ENCODE measurements around the gene RFTN1. TPM values are rescaled to one million over a fixed set of nuclear protein-coding genes. Genes with fewer than 3 reads are reported as not detected.
A peak's percentile ranks its signal among the peaks of the same experiment; 100 is the strongest.

RFTN1 gene
- polyA plus RNA-seq, 3 donors: 17.4 to 28.0 (median 27.2) TPM

DNA sequence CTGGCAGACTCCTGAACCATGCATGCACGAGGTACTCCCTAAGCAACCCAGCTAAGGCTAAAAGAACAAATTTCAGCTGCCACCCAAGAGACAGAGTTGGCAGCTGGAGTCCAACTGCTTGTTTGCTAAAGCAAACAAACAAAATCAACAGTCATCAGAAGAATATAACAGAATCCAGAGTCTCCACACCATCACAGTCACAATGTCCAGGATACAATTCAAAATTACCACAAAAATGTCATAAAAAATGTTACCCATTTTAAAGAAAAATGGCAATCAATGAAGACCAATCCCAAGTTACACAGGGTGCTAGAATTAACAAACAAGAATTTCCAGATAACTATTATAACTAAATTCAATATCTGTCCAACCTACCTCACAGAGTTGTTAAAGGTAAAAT is 42.9 kb downstream of the RFTN1 start:
- Mint-ChIP-seq H3K27me3 (ENCODE audit: low read depth in 3 of 3) (peaks cover 0 to 5% (median 3%) of the 10 kb centered on the region in 3 donors), H3K4me1 (peaks cover 25% of the 10 kb centered on the region), H3K9me3 (peaks cover 2 to 10% (median 6%) of the 10 kb centered on the region in 7 donors), H3K36me3 (peaks cover 33 to 50% of the 10 kb centered on the region in 2 donors), H3K27ac (no peak overlapping the region), H3K4me3 (no peak overlapping the region)
- Histone ChIP-seq H3K27me3 (ENCODE audit: control insufficient read depth in 2 of 2, insufficient read depth in 2 of 2, low read length in 2 of 2) (no peaks in the 10 kb centered on the region), H3K4me1 (ENCODE audit: control insufficient read depth in 1 of 2, insufficient read depth in 2 of 2, low read length in 2 of 2) (peaks cover 9 to 10% of the 10 kb centered on the region in 2 donors), H3K9ac (ENCODE audit: insufficient read depth, low read length, poor library complexity, severe bottlenecking) (no peak overlapping the region), H3K36me3 (replicated peaks in 1 of 2; ENCODE audit: control insufficient read depth in 1 of 2, insufficient read depth in 2 of 2, low read length in 2 of 2) (peaks cover 9 to 33% of the 10 kb centered on the region in 2 donors), H3K4me3 (replicated peaks in 1 of 3; ENCODE audit: low read depth in 2 of 3, low read length in 3 of 3) (no peak overlapping the region), H3K27ac (ENCODE audit: low read depth in 1 of 2, low read length in 2 of 2) (no peak overlapping the region), H3K9me3 (replicated peaks in 1 of 2; ENCODE audit: control insufficient read depth in 1 of 2, insufficient read depth in 1 of 2, low read length in 2 of 2) (peaks cover 3 to 5% of the 10 kb centered on the region in 2 donors), H3K4me2 (replicated peaks; ENCODE audit: extremely low read depth, low read length, poor library complexity, severe bottlenecking) (no peak overlapping the region), H3K79me2 (ENCODE audit: insufficient read depth, low read length) (no peaks in the 10 kb centered on the region), H4K20me1 (ENCODE audit: insufficient read depth, low read length) (peaks cover 6% of the 10 kb centered on the region), H2AFZ (ENCODE audit: insufficient read depth, low read depth, low read length, poor library complexity, severe bottlenecking) (no peak overlapping the region)
- intact Hi-C loops (cut with micrococcal nuclease): no loop called here
- WGBS (ENCODE audit: insufficient coverage): 100% methylated on average over 1 of the region's 1 CpG
- TF ChIP-seq, protein P1, sequence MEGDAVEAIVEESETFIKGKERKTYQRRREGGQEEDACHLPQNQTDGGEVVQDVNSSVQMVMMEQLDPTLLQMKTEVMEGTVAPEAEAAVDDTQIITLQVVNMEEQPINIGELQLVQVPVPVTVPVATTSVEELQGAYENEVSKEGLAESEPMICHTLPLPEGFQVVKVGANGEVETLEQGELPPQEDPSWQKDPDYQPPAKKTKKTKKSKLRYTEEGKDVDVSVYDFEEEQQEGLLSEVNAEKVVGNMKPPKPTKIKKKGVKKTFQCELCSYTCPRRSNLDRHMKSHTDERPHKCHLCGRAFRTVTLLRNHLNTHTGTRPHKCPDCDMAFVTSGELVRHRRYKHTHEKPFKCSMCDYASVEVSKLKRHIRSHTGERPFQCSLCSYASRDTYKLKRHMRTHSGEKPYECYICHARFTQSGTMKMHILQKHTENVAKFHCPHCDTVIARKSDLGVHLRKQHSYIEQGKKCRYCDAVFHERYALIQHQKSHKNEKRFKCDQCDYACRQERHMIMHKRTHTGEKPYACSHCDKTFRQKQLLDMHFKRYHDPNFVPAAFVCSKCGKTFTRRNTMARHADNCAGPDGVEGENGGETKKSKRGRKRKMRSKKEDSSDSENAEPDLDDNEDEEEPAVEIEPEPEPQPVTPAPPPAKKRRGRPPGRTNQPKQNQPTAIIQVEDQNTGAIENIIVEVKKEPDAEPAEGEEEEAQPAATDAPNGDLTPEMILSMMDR (IDR thresholded peaks at IDR 0.05): no peak
- no peak for DNase-seq

DNA sequence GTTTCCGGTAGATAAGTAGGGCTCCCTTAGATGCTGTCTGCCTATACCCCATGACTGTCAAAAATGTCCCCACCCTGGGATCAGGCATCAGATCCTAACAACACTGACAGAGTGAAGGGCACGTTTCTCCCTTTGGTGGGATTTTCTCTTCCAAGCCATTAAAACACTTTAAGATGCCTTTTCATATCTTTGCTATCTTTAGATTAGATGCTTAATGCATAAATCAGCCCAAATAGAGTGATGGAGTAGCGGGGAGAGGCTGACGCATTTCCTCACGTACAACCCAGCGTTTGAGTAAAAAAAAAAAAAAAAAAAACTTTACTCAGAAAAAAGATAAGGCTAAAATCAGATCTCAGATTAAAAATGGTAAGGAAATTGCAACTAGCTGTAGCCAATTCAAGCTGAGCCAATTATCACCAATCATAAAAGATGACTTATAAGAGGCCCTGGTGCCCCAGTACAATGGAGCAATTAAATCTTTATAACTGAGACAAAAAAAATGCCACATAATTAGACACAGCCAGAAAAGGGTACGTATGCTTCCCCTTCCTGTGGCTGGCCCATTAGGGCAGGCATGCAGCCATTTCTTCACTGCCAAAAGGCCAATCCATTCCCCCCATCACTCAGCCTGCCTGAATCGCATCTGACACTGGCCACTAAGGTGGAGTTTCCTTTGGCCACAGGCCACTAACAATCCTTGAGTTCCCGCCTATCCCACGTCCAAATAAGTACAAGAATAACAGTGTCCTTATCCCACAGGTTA is 45.0 kb downstream of the RFTN1 start:
- Histone ChIP-seq H3K27me3 (ENCODE audit: control insufficient read depth in 2 of 2, insufficient read depth in 2 of 2, low read length in 2 of 2) (no peaks in the 10 kb centered on the region), H4K20me1 (ENCODE audit: insufficient read depth, low read length) (peaks cover 6% of the 10 kb centered on the region), H3K4me3 (replicated peaks in 1 of 3; ENCODE audit: low read depth in 2 of 3, low read length in 3 of 3) (no peak overlapping the region), H2AFZ (ENCODE audit: insufficient read depth, low read depth, low read length, poor library complexity, severe bottlenecking) (no peak overlapping the region), H3K9ac (ENCODE audit: insufficient read depth, low read length, poor library complexity, severe bottlenecking) (no peak overlapping the region), H3K36me3 (replicated peaks in 1 of 2; ENCODE audit: control insufficient read depth in 1 of 2, insufficient read depth in 2 of 2, low read length in 2 of 2) (peaks cover 9 to 28% of the 10 kb centered on the region in 2 donors), H3K4me2 (replicated peaks; ENCODE audit: extremely low read depth, low read length, poor library complexity, severe bottlenecking) (no peak overlapping the region), H3K9me3 (replicated peaks in 1 of 2; ENCODE audit: control insufficient read depth in 1 of 2, insufficient read depth in 1 of 2, low read length in 2 of 2) (peaks cover 3 to 5% of the 10 kb centered on the region in 2 donors), H3K79me2 (ENCODE audit: insufficient read depth, low read length) (no peaks in the 10 kb centered on the region), H3K4me1 (ENCODE audit: control insufficient read depth in 1 of 2, insufficient read depth in 2 of 2, low read length in 2 of 2) (peaks cover 9 to 10% of the 10 kb centered on the region in 2 donors), H3K27ac (ENCODE audit: low read depth in 1 of 2, low read length in 2 of 2) (peak overlapping the region in 1 of 2 donors; percentile 27)
- intact Hi-C loops (cut with micrococcal nuclease): no loop called here
- Mint-ChIP-seq H3K27ac (peak overlapping the region in 3 of 7 donors; percentile 12 to 55 (median 48)), H3K27me3 (ENCODE audit: low read depth in 3 of 3) (peaks cover 0 to 5% (median 3%) of the 10 kb centered on the region in 3 donors), H3K9me3 (peaks cover 2 to 10% (median 3%) of the 10 kb centered on the region in 7 donors), H3K4me3 (no peak overlapping the region), H3K36me3 (peaks cover 40 to 48% of the 10 kb centered on the region in 2 donors), H3K4me1 (peaks cover 32% of the 10 kb centered on the region)
- TF ChIP-seq, protein P1 (IDR thresholded peaks at IDR 0.05): no peak
- 39% methylated on average over 3 of the region's 10 CpGs for WGBS (ENCODE audit: insufficient coverage)
- no peak for DNase-seq
